GM20000 (cell line): ENCODE data around the gene STPG3.

Experiments used
- DNase-seq: peaks from one replicate; pipeline ENCODE4 v3.0.0; 2012; ENCODE audit warnings: low spot score
- TF ChIP-seq, protein P1 (sequence below): IDR thresholded peaks from 2 replicates; pipeline ENCODE4 v1.5.1; 2012; ENCODE audit warnings: mild to moderate bottlenecking, control low read depth; ENCODE audit errors: extremely low read depth, missing control alignments

The STPG3 gene

GRCh38 chr9:137251194-137251461, at the start of gene STPG3:
TSS of gene STPG3 (plus strand) at chr9:137251286. CDS start at chr9:137251287, 1 bp downstream.
- TF ChIP-seq, protein P1, sequence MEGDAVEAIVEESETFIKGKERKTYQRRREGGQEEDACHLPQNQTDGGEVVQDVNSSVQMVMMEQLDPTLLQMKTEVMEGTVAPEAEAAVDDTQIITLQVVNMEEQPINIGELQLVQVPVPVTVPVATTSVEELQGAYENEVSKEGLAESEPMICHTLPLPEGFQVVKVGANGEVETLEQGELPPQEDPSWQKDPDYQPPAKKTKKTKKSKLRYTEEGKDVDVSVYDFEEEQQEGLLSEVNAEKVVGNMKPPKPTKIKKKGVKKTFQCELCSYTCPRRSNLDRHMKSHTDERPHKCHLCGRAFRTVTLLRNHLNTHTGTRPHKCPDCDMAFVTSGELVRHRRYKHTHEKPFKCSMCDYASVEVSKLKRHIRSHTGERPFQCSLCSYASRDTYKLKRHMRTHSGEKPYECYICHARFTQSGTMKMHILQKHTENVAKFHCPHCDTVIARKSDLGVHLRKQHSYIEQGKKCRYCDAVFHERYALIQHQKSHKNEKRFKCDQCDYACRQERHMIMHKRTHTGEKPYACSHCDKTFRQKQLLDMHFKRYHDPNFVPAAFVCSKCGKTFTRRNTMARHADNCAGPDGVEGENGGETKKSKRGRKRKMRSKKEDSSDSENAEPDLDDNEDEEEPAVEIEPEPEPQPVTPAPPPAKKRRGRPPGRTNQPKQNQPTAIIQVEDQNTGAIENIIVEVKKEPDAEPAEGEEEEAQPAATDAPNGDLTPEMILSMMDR, result no peak
- no peak for DNase-seq

- DNase-seq, result no peak
- TF ChIP-seq, protein P1, result no peak
Observed at GRCh38 chr9:137202966-137203365, 48.1 kb upstream of the STPG3 start.

GRCh38 chr9:137204731-137205125, 46.4 kb upstream of the STPG3 start:
- TF ChIP-seq, protein P1, result no peak
- DNase-seq, result no peak

DNA sequence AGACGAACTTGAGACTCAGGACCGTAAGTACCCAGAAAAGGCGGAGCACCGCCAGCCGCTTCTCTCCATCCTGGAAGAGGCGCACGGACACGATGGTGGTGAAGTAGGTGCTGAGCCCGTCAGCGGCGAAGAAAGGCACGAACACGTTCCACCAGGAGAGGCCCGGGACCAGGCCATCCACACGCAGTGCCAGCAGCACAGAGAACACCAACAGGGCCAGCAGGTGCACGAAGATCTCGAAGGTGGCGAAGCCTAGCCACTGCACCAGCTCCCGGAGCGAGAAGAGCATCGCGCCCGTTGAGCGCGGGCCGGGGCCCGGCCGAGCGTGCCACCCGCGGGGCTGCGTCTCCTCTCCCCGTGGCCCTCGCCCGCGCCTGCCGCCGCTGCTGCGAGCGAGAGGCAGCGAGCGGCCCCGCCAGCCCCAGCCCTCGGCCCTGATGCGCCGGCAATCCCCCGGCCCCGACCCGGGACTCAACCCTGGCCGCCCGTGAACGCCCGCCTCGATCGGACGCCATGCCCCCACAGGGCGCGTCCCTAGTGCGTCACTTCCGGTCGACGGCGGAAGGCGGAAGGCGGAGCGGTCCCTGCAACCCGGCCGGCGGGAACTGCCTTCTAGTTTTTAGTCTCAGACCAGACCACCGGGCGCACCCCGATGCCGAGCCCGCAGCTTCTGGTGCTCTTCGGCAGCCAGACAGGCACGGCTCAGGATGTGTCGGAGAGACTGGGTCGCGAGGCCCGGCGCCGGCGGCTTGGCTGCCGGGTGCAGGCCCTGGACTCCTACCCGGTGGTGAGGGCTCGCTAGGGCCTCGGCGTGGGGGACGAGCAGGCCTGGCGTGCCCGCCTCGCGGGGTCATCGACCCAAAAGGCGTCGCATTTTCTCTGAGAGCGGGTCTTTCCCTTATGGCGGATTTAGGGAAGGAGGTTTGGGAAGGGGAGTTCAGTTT, 45.7 kb upstream of the STPG3 start, which contains the start of the genes NDOR1 and TMEM203:
Gene NDOR1 (plus strand): TSS at position 575 of the 944 bp plus-strand sequence. CDS start 78 bp downstream, at position 653.
Gene TMEM203 (minus strand): TSS at position 523 of the 944 bp plus-strand sequence. CDS start 234 bp downstream, at position 289.
- DNase-seq, result peak; percentile 98
- TF ChIP-seq, protein P1, result no peak

DNA sequence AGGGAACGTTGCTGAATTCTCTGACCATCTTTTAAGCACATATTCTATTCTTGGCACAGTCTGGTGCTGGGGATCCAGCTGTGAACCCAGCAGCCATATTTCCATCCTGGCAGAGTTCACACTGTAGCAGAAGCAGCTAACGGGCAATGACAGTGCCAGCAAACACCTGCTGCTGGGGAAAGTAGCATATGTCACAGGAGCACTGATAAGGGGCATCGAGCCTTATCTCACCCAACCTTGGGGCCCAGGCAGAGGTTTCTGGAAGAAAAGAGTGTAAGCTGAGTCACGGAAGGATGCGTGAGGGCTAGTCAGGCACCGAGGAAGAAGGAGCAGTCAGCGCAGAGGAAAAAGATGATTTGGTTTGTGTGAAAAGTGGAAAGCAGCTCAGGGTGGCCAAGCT, 44.5 kb upstream of the STPG3 start:
- TF ChIP-seq, protein P1, result no peak
- DNase-seq, result no peak

GRCh38 chr9:137211532-137211931, 39.6 kb upstream of the STPG3 start:
- DNase-seq, result no peak
- TF ChIP-seq, protein P1, result no peak

DNA sequence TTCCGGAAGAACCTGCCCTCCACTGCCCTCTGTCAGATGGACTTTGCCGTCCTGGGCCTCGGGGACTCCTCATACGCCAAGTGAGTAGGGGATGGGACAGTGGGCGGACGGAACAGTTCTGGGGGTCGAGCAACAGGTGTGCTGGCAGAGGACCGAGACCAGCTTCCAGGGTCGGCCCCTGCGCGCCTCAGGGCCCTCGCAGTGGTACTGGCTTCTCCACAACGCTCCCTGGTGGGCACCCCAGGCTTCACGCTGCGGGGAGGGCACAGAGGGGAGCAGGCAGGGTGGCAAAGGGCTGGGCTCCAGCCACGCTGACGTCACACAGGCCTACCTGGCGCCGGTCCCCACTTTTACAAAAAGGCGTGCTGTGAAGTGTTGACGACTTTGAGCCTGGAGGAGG, 38.6 kb upstream of the STPG3 start:
- TF ChIP-seq, protein P1, result no peak
- DNase-seq, result no peak
